HEK293 (cell line): ENCODE results near the gene HMCN2.

Experiments used
- CTCF ChIA-PET: fragments of 350-600 bp; formaldehyde crosslinking; extraction: SDS; loops from one replicate; lab custom pipeline; 2021; ENCODE audit warnings: antibody characterized with exemption; lab: Yijun Ruan, JAX
- POLR2A ChIA-PET: fragments of 300-600 bp; formaldehyde crosslinking; extraction: SDS; loops from one replicate; lab custom pipeline; 2020; ENCODE audit warnings: antibody characterized with exemption, inconsistent platforms; lab: Yijun Ruan, JAX
- H3K27ac ChIP-seq: fragments of 200-500 bp; sonication (Bioruptor generic); 2 replicates; pipeline ENCODE4 v1.5.1; 2014; ENCODE audit warnings: low read depth, low read length, control low read depth, inconsistent platforms; ENCODE audit errors: extremely low read depth
- H3K36me3 ChIP-seq, 2 experiments: fragments of 200-500 bp in 1 of 2; sonication (Bioruptor generic) in 1 of 2; 1 replicate in 1 of 2; 2 replicates in 1 of 2; pipeline ENCODE4 v1.5.1; 2014 to 2017; ENCODE audit warnings: inconsistent platforms in 2 of 2, low read length in 2 of 2; ENCODE audit not compliant: control insufficient read depth in 2 of 2, insufficient read depth in 1 of 2
- H3K4me1 ChIP-seq: fragments of 200-500 bp; sonication (Bioruptor generic); 2 replicates; pipeline ENCODE4 v1.5.1; 2014; ENCODE audit warnings: mild to moderate bottlenecking, low read length, inconsistent platforms; ENCODE audit not compliant: control insufficient read depth, insufficient read depth
- H3K4me3 ChIP-seq: 2 replicates; pipeline ENCODE4 v1.5.1; 2011; ENCODE audit warnings: low read depth, mild to moderate bottlenecking, control low read depth, low read length, moderate library complexity
- H3K9me3 ChIP-seq: fragments of 200-500 bp; sonication (Bioruptor generic); 2 replicates; pipeline ENCODE4 v1.5.1; 2014; ENCODE audit warnings: low read depth, low read length, inconsistent platforms; ENCODE audit not compliant: control insufficient read depth, insufficient read depth
- BCL11B ChIP-seq: fragments of 450-650 bp; formaldehyde crosslinking; IDR thresholded peaks from 2 replicates; pipeline ENCODE4 v1.5.1; 2016; ENCODE audit warnings: low read depth, missing biosample characterization, missing genetic modification characterization
- BCL6B ChIP-seq: fragments of 450-650 bp; formaldehyde crosslinking; IDR thresholded peaks from 2 replicates; pipeline ENCODE4 v1.5.1; 2017; ENCODE audit warnings: missing biosample characterization, missing genetic modification characterization
- KLF10 ChIP-seq: fragments of 450-650 bp; IDR thresholded peaks from 2 replicates; pipeline ENCODE4 v1.5.1; 2018; ENCODE audit warnings: missing biosample characterization, mild to moderate bottlenecking, missing genetic modification characterization
- KLF9 ChIP-seq: fragments of 450-650 bp; formaldehyde crosslinking; IDR thresholded peaks from 2 replicates; pipeline ENCODE4 v1.5.1; 2016; ENCODE audit warnings: missing biosample characterization, missing genetic modification characterization, low read depth
- ZBTB11 ChIP-seq: fragments of 450-650 bp; formaldehyde crosslinking; conservative IDR thresholded peaks from 2 replicates; pipeline ENCODE4 v1.5.1; 2016; ENCODE audit warnings: low read depth, missing biosample characterization, missing genetic modification characterization
- ZNF133 ChIP-seq: fragments of 450-650 bp; formaldehyde crosslinking; IDR thresholded peaks from 2 replicates; pipeline ENCODE4 v1.5.1; 2016; ENCODE audit warnings: missing biosample characterization, missing genetic modification characterization
- ZNF16 ChIP-seq: fragments of 450-650 bp; formaldehyde crosslinking; IDR thresholded peaks from 2 replicates; pipeline ENCODE4 v1.5.1; 2016; ENCODE audit warnings: low read depth, missing biosample characterization, missing genetic modification characterization
- ZNF214 ChIP-seq: fragments of 450-650 bp; formaldehyde crosslinking; IDR thresholded peaks from 2 replicates; pipeline ENCODE4 v1.5.1; 2017; ENCODE audit warnings: missing biosample characterization, mild to moderate bottlenecking, missing genetic modification characterization, borderline replicate concordance
- ZNF223 ChIP-seq: fragments of 450-650 bp; formaldehyde crosslinking; IDR thresholded peaks from 2 replicates; pipeline ENCODE4 v1.5.1; 2016; ENCODE audit warnings: missing biosample characterization, missing genetic modification characterization
- ZNF280C ChIP-seq: fragments of 450-650 bp; formaldehyde crosslinking; IDR thresholded peaks from 2 replicates; pipeline ENCODE4 v1.5.1; 2016; ENCODE audit warnings: missing biosample characterization, missing genetic modification characterization
- ZNF362 ChIP-seq: fragments of 450-650 bp; formaldehyde crosslinking; IDR thresholded peaks from 2 replicates; pipeline ENCODE4 v1.5.1; 2016; ENCODE audit warnings: missing biosample characterization, missing genetic modification characterization
- ZNF433 ChIP-seq: fragments of 450-650 bp; formaldehyde crosslinking; IDR thresholded peaks from 2 replicates; pipeline ENCODE4 v1.5.1; 2016; ENCODE audit warnings: missing biosample characterization, missing genetic modification characterization, low read depth
- ZNF48 ChIP-seq: fragments of 450-650 bp; formaldehyde crosslinking; IDR thresholded peaks from 2 replicates; pipeline ENCODE4 v1.5.1; 2016; ENCODE audit warnings: missing biosample characterization, missing genetic modification characterization
- ZNF521 ChIP-seq: fragments of 450-650 bp; formaldehyde crosslinking; IDR thresholded peaks from 2 replicates; pipeline ENCODE4 v1.5.1; 2017; ENCODE audit warnings: missing biosample characterization, mild to moderate bottlenecking, missing genetic modification characterization
- ZNF571 ChIP-seq: fragments of 450-650 bp; formaldehyde crosslinking; IDR thresholded peaks from 2 replicates; pipeline ENCODE4 v1.5.0; 2017; ENCODE audit warnings: missing biosample characterization, missing genetic modification characterization
- ZNF664 ChIP-seq: fragments of 450-650 bp; formaldehyde crosslinking; IDR thresholded peaks from 2 replicates; pipeline ENCODE4 v1.5.1; 2016; ENCODE audit warnings: missing biosample characterization, missing genetic modification characterization
- ZNF670 ChIP-seq: fragments of 450-650 bp; formaldehyde crosslinking; IDR thresholded peaks from 2 replicates; pipeline ENCODE4 v1.5.1; 2016; ENCODE audit warnings: missing biosample characterization, missing genetic modification characterization, low read depth
- ZNF792 ChIP-seq: fragments of 450-650 bp; formaldehyde crosslinking; IDR thresholded peaks from 2 replicates; pipeline ENCODE4 v1.5.1; 2016; ENCODE audit warnings: missing biosample characterization, missing genetic modification characterization
- ZNF843 ChIP-seq: fragments of 450-650 bp; formaldehyde crosslinking; IDR thresholded peaks from 2 replicates; pipeline ENCODE4 v1.5.1; 2016; ENCODE audit warnings: missing biosample characterization, missing genetic modification characterization
- ZSCAN23 ChIP-seq: fragments of 450-650 bp; formaldehyde crosslinking; IDR thresholded peaks from 2 replicates; pipeline ENCODE4 v1.5.1; 2016; ENCODE audit warnings: missing biosample characterization, missing genetic modification characterization

Gene HMCN2

GRCh38 chr9:130284249-130284625 is 18.7 kb downstream of the HMCN2 start:
- H3K36me3 ChIP-seq: no peaks in the 10 kb centered on the region
- no peaks in the 10 kb centered on the region for H3K9me3 ChIP-seq
- CTCF ChIA-PET: interaction anchor here (0.9 to 2.7 kb wide), 2 partner anchors 17 to 44 kb away, joined by 3 to 8 read pairs; no protein-coding TSS in a partner anchor
- TF ChIP-seq ZNF521 (tag by site-specific recombination): no peak
- TF ChIP-seq ZNF133 (tag by site-specific recombination): no peak
- no peak for TF ChIP-seq ZNF16 (tag by site-specific recombination)
- no peak for TF ChIP-seq ZNF433 (tag by site-specific recombination)
- no peak for TF ChIP-seq ZNF843 (tag by site-specific recombination)
- TF ChIP-seq KLF9: no peak
- TF ChIP-seq BCL11B (tag by site-specific recombination): no peak
- TF ChIP-seq ZNF280C (tag by site-specific recombination): no peak
- no peak for TF ChIP-seq ZNF792 (tag by site-specific recombination)
- TF ChIP-seq ZBTB11 (tag by site-specific recombination): no peak
- TF ChIP-seq ZNF571 (tag by site-specific recombination): no peak
- no peak for TF ChIP-seq ZNF48
- no peak for TF ChIP-seq ZNF214 (tag by site-specific recombination)
- TF ChIP-seq ZNF362 (tag by site-specific recombination): no peak
- no peak for TF ChIP-seq BCL6B (tag by site-specific recombination)
- TF ChIP-seq ZNF664: no peak
- no peak for TF ChIP-seq KLF10 (tag by site-specific recombination)
- no peak for TF ChIP-seq ZNF670 (tag by site-specific recombination)
- TF ChIP-seq ZNF223 (tag by site-specific recombination): no peak
- TF ChIP-seq ZSCAN23 (tag by site-specific recombination): no peak
- H3K4me3 ChIP-seq: no peak overlapping the region
- H3K27ac ChIP-seq: no peak overlapping the region
- peaks cover 8% of the 10 kb centered on the region for H3K4me1 ChIP-seq
- POLR2A ChIA-PET: no interaction called here
